Measurements from ENCODE around the gene RALGPS1.

Gene RALGPS1

GRCh38 chr9:127058645-127059021, 144.1 kb downstream of the RALGPS1 start:
- H3K27me3 ChIP-seq (ENCODE audit: control insufficient read depth, low read length): no peaks in the 10 kb centered on the region
- no peaks in the 10 kb centered on the region for H4K20me1 ChIP-seq (ENCODE audit: control insufficient read depth, insufficient read depth, low read depth, low read length)
- no peaks in the 10 kb centered on the region for H3K9me2 ChIP-seq (replicated peaks; ENCODE audit: control insufficient read depth, low read length)
- H3K27ac ChIP-seq (ENCODE audit: low read depth, low read length): no peak overlapping the region
- H3K36me3 ChIP-seq (ENCODE audit: control insufficient read depth, low read length): no peaks in the 10 kb centered on the region
- H3K4me3 ChIP-seq (ENCODE audit: low read length): no peak overlapping the region
- H3K9me3 ChIP-seq (ENCODE audit: control insufficient read depth, insufficient read depth, low read length): no peaks in the 10 kb centered on the region
- no peak overlapping the region for H3K4me2 ChIP-seq (ENCODE audit: low read length)
- peaks cover 9% of the 10 kb centered on the region for H3K4me1 ChIP-seq (ENCODE audit: control insufficient read depth, low read length)
- H3F3A ChIP-seq (ENCODE audit: control insufficient read depth, insufficient read depth): no peaks in the 10 kb centered on the region
- TF ChIP-seq, protein P1, sequence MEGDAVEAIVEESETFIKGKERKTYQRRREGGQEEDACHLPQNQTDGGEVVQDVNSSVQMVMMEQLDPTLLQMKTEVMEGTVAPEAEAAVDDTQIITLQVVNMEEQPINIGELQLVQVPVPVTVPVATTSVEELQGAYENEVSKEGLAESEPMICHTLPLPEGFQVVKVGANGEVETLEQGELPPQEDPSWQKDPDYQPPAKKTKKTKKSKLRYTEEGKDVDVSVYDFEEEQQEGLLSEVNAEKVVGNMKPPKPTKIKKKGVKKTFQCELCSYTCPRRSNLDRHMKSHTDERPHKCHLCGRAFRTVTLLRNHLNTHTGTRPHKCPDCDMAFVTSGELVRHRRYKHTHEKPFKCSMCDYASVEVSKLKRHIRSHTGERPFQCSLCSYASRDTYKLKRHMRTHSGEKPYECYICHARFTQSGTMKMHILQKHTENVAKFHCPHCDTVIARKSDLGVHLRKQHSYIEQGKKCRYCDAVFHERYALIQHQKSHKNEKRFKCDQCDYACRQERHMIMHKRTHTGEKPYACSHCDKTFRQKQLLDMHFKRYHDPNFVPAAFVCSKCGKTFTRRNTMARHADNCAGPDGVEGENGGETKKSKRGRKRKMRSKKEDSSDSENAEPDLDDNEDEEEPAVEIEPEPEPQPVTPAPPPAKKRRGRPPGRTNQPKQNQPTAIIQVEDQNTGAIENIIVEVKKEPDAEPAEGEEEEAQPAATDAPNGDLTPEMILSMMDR (IDR thresholded peaks at IDR 0.05; ENCODE audit: low read depth, low read length, poor library complexity, severe bottlenecking): no peak
- TF ChIP-seq EZH2phosphoT487 (IDR thresholded peaks at IDR 0.05; ENCODE audit: borderline replicate concordance, low read length): no peak
- no peaks in the 10 kb centered on the region for H3K79me2 ChIP-seq (ENCODE audit: control insufficient read depth, low read length)

- H3K27me3 ChIP-seq (ENCODE audit: control insufficient read depth, low read length): no peaks in the 10 kb centered on the region
- no peaks in the 10 kb centered on the region for H3K9me3 ChIP-seq (ENCODE audit: control insufficient read depth, insufficient read depth, low read length)
- H3K4me3 ChIP-seq (ENCODE audit: low read length): no peak overlapping the region
- H3K9me2 ChIP-seq (replicated peaks; ENCODE audit: control insufficient read depth, low read length): no peaks in the 10 kb centered on the region
- no peaks in the 10 kb centered on the region for H3F3A ChIP-seq (ENCODE audit: control insufficient read depth, insufficient read depth)
- TF ChIP-seq, protein P1 (IDR thresholded peaks at IDR 0.05; ENCODE audit: low read depth, low read length, poor library complexity, severe bottlenecking): no peak
- no peak for TF ChIP-seq EZH2phosphoT487 (IDR thresholded peaks at IDR 0.05; ENCODE audit: borderline replicate concordance, low read length)
- H3K4me1 ChIP-seq (ENCODE audit: control insufficient read depth, low read length): peaks cover 9% of the 10 kb centered on the region
- no peak overlapping the region for H3K27ac ChIP-seq (ENCODE audit: low read depth, low read length)
- no peaks in the 10 kb centered on the region for H4K20me1 ChIP-seq (ENCODE audit: control insufficient read depth, insufficient read depth, low read depth, low read length)
- H3K4me2 ChIP-seq (ENCODE audit: low read length): no peak overlapping the region
- no peaks in the 10 kb centered on the region for H3K36me3 ChIP-seq (ENCODE audit: control insufficient read depth, low read length)
- H3K79me2 ChIP-seq (ENCODE audit: control insufficient read depth, low read length): no peaks in the 10 kb centered on the region
Measured at GRCh38 chr9:127059030-127059429, 144.4 kb downstream of the RALGPS1 start.

DNA sequence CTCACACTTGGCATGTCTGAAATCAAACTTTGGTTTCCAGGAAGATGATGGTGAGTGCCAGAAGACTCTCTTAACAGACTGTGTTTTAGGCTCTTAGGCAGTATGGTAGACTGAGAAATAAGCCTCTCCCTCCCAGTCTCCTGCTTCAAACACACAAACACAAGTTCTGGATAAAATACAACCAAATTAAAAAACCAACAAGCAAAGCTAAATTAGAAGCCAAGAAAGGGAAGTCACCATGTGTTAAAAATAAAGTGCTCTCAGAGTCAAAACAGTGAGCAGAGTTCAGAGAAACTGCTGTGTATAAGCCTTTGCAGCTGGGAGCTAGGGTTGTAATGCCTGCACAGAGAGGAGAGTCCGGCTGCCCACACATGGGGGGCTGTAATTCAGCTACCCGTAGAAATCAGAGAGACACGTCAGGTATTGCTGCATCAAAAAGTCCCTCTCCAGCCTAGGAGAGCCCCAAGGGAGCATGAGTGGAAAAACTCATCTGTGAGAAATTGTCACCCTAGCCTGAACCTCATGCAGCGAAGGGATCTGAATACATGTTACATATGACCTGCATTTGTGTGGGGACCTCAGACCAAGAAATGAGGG, 145.3 kb downstream of the RALGPS1 start:
- H4K20me1 ChIP-seq (ENCODE audit: control insufficient read depth, insufficient read depth, low read depth, low read length): no peaks in the 10 kb centered on the region
- no peaks in the 10 kb centered on the region for H3K27me3 ChIP-seq (ENCODE audit: control insufficient read depth, low read length)
- H3K4me3 ChIP-seq (ENCODE audit: low read length): no peak overlapping the region
- H3K4me2 ChIP-seq (ENCODE audit: low read length): no peak overlapping the region
- no peaks in the 10 kb centered on the region for H3K36me3 ChIP-seq (ENCODE audit: control insufficient read depth, low read length)
- no peaks in the 10 kb centered on the region for H3K79me2 ChIP-seq (ENCODE audit: control insufficient read depth, low read length)
- no peaks in the 10 kb centered on the region for H3K9me3 ChIP-seq (ENCODE audit: control insufficient read depth, insufficient read depth, low read length)
- H3K27ac ChIP-seq (ENCODE audit: low read depth, low read length): no peak overlapping the region
- H3K4me1 ChIP-seq (ENCODE audit: control insufficient read depth, low read length): peaks cover 9% of the 10 kb centered on the region
- H3K9me2 ChIP-seq (replicated peaks; ENCODE audit: control insufficient read depth, low read length): no peaks in the 10 kb centered on the region
- H3F3A ChIP-seq (ENCODE audit: control insufficient read depth, insufficient read depth): no peaks in the 10 kb centered on the region
- TF ChIP-seq, protein P1 (IDR thresholded peaks at IDR 0.05; ENCODE audit: low read depth, low read length, poor library complexity, severe bottlenecking): no peak
- no peak for TF ChIP-seq EZH2phosphoT487 (IDR thresholded peaks at IDR 0.05; ENCODE audit: borderline replicate concordance, low read length)

All from DOHH2 (cell line).